GM12875 (cell line): Measurements from ENCODE around the gene LSM3.

ENCODE experiments used
- H3K4me3 ChIP-seq: one replicate; pipeline ENCODE4 v1.5.1; 2011; ENCODE audit warnings: low read depth, low read length, control low read depth
- CTCF ChIP-seq: IDR thresholded peaks from 2 replicates; pipeline ENCODE4 v1.5.1; 2011; ENCODE audit warnings: low read depth, mild to moderate bottlenecking, control low read depth, inconsistent platforms, low read length, moderate library complexity, borderline replicate concordance; ENCODE audit not compliant: insufficient read depth

LSM3 gene

GRCh38 chr3:14208168-14208567 is 29.6 kb downstream of the LSM3 start:
- no peak overlapping the region for H3K4me3 ChIP-seq
- no peak for TF ChIP-seq CTCF

GRCh38 chr3:14208977-14209394 is 30.4 kb downstream of the LSM3 start:
- H3K4me3 ChIP-seq: no peak overlapping the region
- no peak for TF ChIP-seq CTCF

- TF ChIP-seq CTCF: no peak
- no peak overlapping the region for H3K4me3 ChIP-seq
These were observed 31.1 kb downstream of the LSM3 start for GRCh38 chr3:14209581-14210289.

- no peak for TF ChIP-seq CTCF
- H3K4me3 ChIP-seq: no peak overlapping the region
These were observed 31.7 kb downstream of the LSM3 start for GRCh38 chr3:14210290-14210688.

- no peak overlapping the region for H3K4me3 ChIP-seq
- no peak for TF ChIP-seq CTCF
These were observed 32.4 kb downstream of the LSM3 start for GRCh38 chr3:14210843-14211594.

GRCh38 chr3:14211621-14212020 is 33.0 kb downstream of the LSM3 start:
- TF ChIP-seq CTCF: no peak
- no peak overlapping the region for H3K4me3 ChIP-seq

- no peak for TF ChIP-seq CTCF
- no peak overlapping the region for H3K4me3 ChIP-seq
These were observed 33.4 kb downstream of the LSM3 start for GRCh38 chr3:14212032-14212431.
